HG02973 (cell line): ENCODE data around the gene LBP.
"Not testable (repeated sequence)": the region's sequence is repeated elsewhere in the genome, so short reads cannot be mapped to it uniquely, and the experiment has no call there.

ENCODE experiments used
- ATAC-seq: cut with Tn5 transposase; IDR thresholded peaks from one replicate; pipeline ENCODE4 v1.9.1; 2021; ENCODE audit warnings: moderate library complexity; ENCODE audit not compliant: unreplicated experiment

LBP gene

GRCh38 chr20:38392356-38392755 lies 46.1 kb downstream of the LBP start:
- ATAC-seq: no peak

GRCh38 chr20:38393259-38393658 lies 47.0 kb downstream of the LBP start:
- ATAC-seq: no peak

- no peak for ATAC-seq
These were observed 48.9 kb downstream of the LBP start for GRCh38 chr20:38395165-38395564.

GRCh38 chr20:38395751-38396395 lies 49.6 kb downstream of the LBP start:
- ATAC-seq: not testable (repeated sequence)

GRCh38 chr20:38402089-38402488 lies 55.8 kb downstream of the LBP start:
- no peak for ATAC-seq

- ATAC-seq: no peak
These were observed 56.5 kb downstream of the LBP start for GRCh38 chr20:38402816-38403215.

- ATAC-seq: no peak
These were observed 57.7 kb downstream of the LBP start for GRCh38 chr20:38404016-38404415.

DNA sequence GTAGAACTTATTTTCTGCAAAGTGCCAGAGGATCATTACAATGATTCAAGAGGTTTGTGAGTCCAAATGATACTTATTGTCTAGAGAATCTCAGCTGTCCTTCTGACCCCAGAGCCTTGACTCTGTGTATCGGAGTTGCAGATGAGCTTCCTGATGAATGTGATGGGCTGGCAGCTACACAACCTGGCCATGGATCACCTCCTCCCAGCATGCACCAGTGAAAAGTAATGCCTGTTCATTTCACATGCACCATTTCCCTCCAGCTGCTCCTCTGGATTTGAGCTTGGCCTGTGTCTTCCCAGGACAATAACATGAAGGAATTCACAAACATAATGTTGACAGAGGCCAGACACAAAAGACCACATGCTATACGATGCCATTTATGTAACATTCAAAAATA lies 58.9 kb downstream of the LBP start:
- no peak for ATAC-seq

GRCh38 chr20:38406476-38406875 lies 60.2 kb downstream of the LBP start:
- no peak for ATAC-seq

GRCh38 chr20:38407321-38407720 lies 61.0 kb downstream of the LBP start:
- ATAC-seq: no peak

- not testable (repeated sequence) for ATAC-seq
These were observed 61.5 kb downstream of the LBP start for GRCh38 chr20:38407822-38408221.

- no peak for ATAC-seq
These were observed 66.7 kb downstream of the LBP start for GRCh38 chr20:38412877-38413577.

DNA sequence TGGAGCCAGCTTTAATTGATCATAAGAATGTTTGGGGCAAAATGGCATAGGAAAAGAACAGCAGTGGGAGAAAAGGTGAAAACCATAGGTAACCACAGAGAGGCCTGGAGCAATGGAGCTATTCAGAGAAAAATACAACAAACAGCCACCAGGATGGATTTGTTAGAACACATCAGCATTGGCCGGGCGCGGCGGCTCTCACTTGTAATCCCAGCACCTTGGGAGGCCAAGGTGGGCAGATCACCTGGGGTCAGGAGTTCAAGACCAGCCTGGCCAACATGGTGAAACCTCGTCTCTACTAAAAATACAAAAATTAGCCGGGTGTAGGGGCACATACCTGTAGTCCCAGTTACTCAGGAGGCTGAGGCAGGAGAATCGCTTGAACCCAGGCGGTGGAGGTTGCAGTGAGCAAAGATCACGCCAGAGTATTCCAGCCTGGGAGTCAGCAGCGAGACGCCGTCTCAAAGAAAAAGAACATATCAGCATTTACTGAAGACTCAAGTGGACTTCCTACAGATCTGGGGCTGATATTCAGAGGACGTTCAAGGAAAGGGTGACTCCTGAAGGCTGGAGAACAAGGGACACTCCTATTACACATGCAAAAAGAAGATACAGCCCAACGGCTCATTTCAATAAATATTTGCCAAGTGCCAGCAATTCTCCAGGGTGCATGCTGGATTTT lies 68.6 kb downstream of the LBP start:
- ATAC-seq: no peak

GRCh38 chr20:38418509-38419204 lies 72.4 kb downstream of the LBP start:
- no peak for ATAC-seq

- ATAC-seq: no peak
These were observed 74.3 kb downstream of the LBP start for GRCh38 chr20:38420388-38421085.

DNA sequence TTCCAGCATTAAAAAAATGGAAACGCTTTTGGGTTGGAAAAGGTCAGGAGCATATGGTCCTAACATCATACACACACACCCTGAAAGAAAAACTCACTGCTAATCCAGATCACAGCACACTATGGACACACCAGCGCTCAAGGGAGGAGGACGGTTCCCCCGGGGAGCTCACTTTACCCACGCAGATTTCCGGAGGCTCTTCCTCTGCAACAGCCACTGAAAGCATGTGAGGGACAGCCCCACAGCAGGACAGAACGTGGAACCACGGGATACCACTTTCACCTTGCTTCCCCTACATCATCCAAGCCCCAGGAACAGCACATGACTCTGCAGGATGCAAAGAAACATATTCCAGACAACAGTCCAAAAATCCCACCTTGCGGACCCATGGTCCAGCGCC lies 75.6 kb downstream of the LBP start:
- ATAC-seq: no peak

DNA sequence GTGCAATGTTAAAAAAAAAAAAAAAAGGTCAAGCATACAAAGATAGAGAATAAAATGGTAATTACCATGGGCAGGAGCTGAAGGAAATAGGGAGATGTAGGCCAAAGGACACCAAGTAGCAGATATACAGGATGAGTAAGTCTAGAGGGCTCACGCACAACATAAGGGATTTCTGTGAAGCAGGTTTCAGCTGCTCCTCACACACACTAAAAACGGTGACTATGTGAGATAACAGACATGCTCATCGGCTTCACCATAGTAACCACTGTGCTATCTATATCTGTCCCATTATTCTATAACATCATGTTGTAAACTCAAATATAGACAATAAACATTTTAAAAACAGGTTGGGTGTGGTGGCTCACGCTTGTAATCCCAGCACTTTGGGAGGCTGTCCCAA lies 77.3 kb downstream of the LBP start:
- no peak for ATAC-seq

DNA sequence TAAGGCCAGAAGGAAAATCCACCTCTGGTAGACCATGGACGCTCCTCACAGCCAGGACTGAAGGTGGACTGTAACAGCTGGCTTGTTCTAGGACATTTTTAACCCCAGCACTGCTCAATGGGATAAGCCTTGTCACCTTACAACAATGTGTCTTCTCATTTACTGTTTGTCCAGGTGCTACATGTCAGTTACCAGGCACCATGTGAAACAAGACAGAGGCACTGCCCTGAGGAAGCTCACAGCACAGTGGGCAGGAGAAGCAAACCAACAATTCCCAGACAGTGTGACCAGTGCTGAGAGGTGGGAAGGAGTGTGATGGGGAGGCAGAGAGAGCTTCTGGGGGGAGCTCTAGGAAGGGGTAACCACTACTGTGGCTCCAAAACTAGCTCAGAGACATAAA lies 78.1 kb downstream of the LBP start:
- no peak for ATAC-seq

GRCh38 chr20:38426006-38426897 lies 80.0 kb downstream of the LBP start:
- ATAC-seq: no peak
